Medulla oblongata (tissue), 1 donor: ENCODE data around the gene CNTN4.
A peak's percentile ranks its signal among the peaks of the same experiment; 100 is the strongest.

Source experiments
- DNase-seq: peaks from one replicate; pipeline ENCODE4 v3.0.0-alpha.2; 2015; ENCODE audit errors: extremely low spot score

Gene CNTN4

DNA sequence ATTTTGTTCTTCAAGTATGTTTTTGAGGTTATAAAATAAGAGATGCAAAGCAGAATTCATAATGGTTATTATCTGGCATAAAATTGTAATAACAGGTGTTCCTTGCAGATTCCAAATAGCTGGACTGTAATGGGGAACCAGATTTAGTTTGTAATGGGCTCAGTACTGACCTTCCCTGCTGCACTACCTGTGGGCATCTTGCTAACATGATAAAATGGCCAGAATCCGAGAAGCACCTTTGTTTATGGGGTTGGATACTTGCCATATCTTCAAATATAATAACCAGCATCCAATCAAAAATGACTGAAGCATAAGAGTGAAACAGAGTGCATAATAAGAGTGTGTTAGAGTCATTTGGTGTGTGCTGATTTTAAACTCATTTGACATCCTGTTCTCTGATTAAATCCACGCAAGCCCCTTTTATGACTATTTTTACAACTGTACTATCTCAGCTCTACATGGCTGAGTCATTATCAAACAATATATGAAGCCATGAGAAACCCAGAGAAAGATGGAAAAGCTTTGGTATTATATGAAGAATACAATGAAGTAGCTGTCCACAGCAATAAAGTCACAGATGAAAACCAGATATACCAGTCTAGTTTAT, 292.4 kb downstream of the CNTN4 start:
- no peak for DNase-seq

DNA sequence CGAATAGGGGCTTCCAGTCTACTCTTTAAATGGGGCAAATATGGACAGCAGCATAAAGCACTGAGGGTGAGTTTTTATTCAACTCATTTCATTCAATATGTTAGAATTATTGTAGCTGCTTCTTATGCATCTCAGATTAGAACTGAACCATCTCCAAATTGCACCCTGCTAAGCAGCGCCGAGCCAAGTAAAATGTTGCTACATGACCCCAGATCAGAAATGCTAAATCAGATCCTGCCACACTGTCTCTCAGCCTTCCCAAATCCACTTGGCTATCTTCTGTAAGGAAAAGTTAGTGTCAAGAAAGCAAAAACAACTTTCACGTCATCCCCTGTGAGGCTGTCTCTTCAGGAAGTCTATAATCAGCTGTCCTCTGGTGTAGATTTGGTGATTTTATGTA, 293.2 kb downstream of the CNTN4 start:
- DNase-seq = no peak

DNA sequence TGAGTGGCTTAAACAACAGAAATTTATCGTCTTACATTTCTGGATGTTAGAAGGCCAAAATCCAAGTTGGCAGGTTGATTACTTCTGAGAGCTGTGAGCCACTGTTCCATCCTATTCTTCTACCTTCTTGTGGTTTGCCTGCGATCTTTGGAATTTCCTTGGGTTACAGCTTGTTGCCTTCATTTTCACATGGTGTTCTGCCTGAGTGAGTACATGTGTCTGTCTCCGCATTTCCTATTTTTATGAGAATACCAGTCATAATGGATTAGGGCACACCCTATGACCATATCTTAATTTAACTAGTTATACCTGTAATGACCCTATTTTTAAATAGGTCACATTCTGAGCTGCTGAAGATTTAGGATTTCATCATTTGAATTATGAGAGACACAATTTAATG, 294.3 kb downstream of the CNTN4 start:
- DNase-seq = no peak

DNA sequence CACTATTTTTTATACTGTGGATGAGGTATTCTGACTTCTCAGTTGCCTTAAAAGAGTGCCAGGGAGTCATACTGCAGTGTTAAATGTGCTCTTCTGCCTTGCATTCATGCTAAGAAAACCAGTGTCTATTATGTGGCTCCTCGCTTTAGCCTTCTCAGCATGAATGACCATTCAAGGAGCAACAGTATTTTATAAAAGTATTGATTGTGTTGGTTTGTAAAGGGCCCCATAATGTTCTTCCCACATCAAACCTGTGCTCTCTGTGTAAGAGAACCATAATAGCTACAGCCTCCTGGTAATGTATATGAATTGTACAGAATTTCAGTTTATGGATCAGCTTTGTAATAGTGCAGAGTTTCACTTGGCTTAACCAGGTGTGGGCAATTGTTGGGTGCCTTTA, 316.4 kb downstream of the CNTN4 start:
- no peak for DNase-seq

DNA sequence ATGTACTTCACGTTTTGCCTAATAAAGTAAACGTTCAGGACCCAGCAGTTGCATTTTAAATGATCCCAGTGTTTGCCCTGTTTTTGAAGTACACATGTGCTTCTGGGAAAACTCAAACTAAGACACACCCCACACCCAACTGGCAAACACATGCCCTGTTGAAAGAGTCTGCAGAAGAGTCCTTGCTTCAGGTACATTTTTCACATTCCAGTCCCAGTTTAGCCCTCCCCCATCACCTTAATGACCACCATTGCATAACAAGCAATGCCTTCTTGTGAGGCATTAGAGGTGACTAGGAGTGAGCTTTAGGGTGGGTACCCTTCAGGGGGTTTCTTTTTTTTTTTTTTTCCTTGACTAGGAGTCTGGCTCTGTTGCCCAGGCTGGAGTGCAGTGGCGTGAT, 322.3 kb downstream of the CNTN4 start:
- DNase-seq = no peak

DNA sequence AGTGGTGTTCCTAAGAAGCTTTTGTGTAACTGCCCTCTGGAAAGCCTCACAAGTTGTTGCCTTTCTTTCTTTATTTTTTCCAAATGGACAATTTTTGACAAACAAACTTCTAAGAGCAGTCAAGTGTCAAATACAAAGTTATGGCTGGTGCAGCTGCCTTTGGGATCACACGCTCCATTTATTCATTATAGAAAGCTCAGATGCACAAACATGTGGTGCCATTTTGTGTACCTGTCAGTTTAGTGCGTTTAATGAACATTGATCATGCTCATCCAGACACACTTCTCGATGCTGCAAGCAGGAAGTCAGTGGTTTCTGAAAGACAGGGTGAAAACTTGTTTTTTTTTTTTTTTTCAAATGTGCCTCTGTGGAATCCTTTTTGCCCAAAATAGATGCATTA, 324.5 kb downstream of the CNTN4 start:
- peak; percentile 4 for DNase-seq

DNA sequence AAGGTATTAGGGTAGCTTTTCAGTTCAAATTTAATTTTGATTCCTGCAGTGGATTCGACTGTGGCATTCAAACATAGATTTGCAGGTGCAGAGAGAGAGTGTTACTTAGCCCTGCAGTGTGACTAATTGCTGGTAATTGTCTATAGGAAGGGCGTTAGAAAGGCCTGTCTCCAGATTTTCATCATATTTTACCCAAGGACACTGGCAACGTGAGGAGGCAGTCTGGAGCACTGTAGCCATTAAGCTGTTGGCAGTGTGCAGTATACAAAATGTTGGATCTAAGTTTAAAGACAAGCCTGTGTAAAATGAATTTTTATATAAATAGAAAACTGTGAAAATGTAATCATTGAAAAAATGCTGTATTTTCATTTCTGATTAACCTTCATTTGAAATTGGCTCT, 342.9 kb downstream of the CNTN4 start:
- DNase-seq = no peak

DNA sequence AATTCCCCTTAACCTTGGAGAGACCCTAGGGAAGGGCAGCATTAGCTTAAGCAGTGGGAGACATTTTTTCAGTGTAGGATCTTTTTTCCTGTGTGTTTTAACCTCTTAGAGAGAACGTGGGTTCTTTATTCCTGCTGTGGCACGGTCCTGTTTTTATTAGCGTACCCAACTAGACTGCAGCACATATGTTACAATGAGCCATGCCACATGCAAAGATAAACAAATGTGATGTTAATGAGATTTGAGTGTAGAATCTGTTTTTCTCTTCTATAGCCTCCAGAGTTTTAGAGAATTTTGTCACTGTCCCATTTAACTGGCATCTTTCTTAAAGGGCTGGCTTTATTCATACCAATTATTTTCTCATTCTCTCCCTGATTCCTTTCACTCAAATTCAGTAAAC, 347.5 kb downstream of the CNTN4 start:
- DNase-seq = no peak

DNA sequence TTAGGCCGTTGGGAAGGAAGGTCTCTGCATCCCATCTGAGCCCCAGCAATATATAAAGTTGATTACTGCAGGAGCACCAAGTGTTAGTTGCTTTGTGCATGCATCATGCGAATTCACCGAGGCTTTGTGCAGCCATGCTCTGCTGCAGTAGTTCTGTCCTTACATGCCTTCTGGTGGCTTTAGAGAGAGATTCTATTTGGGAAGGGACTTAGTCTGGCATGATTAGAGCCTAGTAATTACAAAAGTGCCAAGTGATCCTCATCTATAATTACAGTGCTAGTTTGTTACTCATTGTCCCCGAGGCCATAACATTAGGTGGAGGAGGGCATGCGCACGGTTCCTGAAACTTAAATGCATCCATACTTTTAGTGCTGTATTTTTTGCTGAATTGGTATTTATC, 353.6 kb downstream of the CNTN4 start:
- DNase-seq = no peak

DNA sequence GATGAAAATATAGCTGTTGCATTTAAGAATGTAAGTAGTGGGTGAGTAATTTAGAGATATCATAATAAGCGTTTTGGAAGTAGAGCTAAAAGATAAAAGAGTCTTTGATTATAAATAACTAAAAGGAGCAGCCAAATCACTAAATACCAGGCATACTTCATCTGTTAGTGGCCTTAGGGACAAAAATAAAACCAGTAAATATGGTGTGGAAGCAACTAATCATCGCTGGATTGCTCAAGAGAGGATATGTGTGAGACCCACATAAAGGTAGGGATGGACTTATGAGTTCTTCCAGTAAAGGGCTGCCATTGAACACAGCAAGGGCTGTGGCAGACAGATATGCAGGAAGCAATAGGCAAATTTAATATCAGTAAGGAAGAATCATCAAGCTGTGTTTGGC, 356.2 kb downstream of the CNTN4 start:
- DNase-seq = no peak

DNA sequence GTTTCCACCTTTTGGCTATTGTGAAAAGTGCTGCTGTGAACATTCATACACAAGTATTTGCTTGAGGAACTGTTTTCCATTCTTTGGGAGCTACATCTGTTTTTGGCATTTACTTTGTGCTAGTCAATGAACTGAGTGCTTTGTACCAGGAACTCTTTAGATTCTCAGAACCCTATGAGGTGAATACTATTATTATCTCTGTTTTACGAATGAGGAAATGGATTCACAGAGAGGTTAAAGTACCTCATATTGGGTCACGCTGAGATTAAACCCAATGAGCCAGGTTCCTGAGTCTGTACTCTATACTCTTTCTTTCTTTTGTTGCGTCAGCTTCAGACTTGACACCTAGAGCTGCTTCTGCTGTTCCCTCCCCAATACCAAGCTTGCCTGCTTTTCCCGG, 358.1 kb downstream of the CNTN4 start:
- DNase-seq = no peak

DNA sequence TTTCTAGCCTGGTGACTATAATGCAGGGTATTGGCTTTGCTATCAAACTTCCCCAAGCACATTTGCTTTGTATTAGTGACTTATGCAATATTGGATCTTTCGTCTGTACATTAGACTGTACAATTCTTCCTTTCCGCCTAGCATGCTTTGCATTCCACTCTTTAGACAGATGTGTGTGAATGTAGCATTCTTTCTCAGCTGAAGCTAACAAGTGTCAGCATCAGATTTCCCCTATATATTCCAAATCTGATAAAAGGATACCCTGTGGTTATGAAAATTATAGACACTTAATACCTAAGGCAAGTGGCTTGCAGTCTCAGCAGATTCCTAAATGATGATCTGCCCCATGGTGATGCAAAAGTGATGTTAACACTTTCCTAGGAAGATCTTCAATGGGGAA, 360.1 kb downstream of the CNTN4 start:
- DNase-seq = no peak

DNA sequence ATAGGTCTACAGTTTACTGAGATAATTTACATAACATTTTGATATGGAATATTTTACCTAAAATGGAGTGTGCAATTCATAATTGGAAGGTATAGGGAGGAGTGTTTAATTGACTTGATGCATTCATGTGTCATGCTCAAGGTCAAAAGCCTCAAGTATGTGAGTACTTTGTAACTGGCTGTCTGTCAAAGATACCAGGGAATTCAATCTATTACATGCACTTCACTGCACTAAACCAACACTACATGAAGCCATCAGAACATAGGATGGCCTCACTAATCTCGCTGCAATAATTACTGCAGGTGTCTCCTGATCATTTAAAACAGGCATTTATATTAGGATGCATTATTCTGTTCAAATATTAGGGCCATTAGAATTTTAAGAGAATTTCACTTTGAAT, 367.2 kb downstream of the CNTN4 start:
- DNase-seq = no peak

DNA sequence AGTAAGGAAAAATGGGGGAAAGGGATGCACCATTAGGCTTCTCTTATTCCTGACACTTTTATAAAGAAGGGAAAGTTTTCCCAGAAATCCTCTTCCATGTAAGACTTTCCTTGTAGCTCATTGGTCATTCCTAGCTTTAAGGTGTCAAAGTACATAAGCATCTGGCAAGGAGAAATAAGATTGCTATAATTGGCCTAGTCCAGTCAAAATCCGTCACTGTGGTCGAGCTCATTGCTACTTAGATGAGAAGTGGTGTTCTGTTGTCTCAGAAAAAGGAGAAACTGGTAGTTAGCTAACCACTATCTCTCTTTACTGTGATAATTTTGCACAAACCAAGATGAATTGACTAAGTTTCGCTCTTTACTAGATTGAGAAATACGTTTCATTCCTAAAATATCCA, 370.1 kb downstream of the CNTN4 start:
- DNase-seq = no peak

DNA sequence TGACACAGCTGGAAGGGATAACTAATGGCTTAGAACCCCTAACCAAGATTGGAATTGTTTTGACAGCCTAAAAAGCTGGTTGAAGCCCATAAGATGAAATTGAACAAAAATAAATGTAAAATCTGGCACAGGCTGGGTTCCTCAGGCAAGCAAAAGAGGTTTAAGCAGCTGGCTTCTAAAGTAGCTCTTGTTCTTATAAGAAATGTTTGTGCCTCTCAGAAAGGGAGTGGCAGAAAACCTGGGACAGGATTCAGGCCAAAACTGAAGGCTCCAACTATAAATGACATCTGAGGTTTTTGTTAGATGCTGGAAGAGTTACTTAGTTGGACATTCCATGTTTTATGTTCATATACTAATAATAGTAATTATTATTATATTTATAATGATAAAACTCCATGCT, 378.3 kb downstream of the CNTN4 start:
- DNase-seq = no peak

DNA sequence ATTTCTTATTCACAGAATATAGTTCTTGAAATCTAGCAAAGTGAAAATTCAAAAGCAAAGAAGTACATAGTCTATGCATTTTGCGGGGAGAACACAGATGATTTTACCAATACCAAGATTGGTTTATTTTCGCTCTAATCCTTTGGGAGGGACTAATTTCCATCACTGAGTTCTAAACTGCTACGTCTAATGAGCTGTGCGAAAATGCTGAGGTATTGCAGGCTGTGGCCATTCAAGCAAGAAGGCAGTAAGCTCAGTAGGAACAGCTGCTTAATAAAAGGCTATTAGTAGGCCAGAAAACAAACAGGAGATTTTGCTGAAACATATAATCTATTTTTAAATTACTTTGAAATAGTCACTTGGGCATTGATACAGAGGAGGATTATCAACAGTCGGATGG, 379.0 kb downstream of the CNTN4 start:
- DNase-seq = no peak

DNA sequence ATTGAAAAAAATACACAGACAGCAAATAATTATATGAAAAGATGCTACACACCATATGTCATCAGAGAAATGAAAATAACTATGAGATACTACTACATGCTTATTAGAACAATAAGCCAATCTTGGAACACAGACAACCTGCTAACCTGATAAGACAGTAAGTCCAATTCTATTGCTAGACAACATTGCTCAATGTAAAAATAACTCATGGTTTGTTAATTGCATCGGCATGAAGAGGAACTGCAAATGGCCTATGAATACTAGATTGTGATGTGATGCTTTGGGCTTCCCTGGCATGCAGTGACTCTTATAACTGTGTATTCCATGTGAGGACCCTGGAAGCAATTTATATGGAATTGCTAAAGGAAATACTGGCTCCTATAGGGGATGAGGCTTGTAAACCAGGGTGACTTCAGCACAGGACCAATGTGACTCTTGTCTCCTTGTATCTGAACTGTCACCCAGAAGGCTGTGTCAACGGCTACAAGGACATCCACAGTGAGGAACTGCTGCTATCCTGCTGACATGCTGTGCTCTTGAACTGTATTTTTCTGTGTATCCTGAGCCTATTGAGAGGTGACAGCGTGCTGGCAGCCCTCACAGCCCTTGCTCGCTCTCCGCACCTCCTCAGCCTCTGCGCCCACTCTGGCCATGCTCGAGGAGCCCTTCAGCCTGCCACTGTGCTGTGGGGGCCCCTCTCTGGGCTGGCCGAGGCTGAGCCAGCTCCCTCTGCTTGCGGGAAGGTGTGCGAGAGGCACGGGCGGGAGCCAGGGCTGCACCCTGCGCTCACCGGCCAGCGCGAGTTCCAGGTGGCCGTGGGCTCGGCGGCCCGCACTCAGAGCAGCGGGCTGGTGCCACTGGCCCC, 385.7 kb downstream of the CNTN4 start:
- DNase-seq = no peak

DNA sequence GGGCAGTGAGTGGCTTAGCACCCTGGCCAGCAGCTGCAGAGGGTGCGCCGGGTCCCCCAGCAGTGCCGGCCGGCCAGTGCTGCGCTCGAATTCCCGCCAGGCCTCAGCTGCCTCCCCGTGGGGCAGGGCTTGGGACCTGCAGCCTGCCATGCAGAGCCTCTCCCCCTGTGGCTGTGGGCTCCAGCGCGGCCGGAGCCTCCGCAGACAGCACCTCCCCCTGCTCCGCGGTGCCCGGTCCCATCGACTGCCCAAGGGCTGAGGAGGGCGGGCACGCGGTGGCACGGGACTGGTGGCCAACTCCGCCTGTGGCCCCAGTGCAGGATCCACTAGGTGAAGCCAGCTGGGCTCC, 386.3 kb downstream of the CNTN4 start:
- no peak for DNase-seq

DNA sequence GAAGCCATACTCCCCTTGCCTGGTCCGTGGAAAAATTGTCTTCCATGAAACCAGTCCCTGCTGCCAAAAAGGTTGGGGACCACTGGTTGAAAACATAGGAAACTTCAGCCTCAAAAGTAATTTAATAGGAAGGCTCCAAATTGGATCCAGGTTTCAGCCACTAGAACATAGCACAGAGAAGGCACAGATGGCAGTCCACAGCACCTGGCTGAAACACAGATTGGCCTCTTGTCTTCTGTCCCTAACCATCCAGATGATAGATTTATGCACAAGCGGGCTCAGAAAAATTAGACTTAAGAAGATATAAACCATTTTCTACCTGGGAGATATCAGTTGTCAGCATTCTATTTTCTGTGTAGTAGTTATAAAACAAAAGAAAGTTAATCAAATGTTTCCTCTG, 397.1 kb downstream of the CNTN4 start:
- no peak for DNase-seq

DNA sequence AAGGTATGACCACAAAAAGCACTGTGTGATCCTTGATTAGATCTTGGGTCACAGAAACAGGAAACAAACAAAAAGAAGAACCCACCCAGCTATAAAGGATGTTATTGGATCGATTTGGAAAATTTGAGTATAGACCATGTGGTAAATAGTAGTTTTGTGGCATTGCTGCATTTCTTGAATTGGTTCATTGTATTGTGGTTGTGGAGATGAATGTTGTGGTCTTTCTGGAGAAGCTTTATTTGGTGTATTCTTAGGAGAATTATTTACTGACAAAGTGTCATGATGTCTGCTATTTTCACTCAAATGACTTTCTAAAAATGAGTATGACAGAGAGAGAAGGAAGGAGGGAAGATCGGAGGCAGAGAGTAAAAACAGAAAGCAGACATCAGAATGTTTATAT, 406.2 kb downstream of the CNTN4 start:
- DNase-seq = no peak

DNA sequence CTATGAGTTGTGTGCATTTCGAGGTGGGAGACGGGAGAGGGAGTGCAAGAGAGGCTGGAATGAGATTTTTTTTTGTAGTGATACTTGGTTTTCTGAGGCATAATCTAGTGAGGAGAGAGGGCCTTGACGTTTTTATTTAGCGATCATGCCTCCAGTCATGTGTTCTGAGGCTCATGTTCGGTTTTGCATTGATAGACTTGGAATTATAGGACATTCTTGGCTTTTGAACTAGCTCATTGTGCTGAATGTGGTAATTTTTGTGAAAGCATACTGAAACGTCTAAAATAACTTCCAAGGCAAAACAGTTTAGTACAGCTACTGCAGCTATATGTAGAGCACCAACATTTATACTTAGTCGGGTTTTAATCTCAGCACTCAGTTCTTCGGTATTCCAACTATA, 408.1 kb downstream of the CNTN4 start:
- no peak for DNase-seq

DNA sequence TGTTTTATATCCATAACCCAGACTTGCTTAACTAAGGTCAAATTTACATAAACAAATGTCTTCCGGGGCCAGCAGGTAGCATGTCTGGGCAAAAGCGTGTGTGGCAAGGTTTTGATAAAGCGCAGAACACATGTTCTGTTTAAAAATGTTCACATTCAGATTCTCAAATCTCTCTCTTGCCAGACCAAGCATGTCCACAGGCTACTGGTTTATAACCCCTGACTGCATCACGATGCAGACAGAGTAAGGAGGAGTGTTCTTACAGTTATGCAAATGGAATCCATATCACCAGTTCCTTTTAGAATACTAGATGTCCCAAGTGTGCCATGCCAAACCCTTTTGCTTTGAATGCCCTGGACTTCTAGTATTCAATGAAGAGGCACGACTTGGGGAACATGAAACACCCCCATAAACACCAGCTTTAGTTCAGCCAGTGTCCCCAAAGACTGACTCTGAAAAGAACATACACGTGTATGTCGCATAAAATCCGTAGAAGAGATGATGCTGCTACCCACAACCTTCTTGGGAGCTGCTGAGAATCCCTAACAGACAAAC, 412.0 kb downstream of the CNTN4 start:
- no peak for DNase-seq

DNA sequence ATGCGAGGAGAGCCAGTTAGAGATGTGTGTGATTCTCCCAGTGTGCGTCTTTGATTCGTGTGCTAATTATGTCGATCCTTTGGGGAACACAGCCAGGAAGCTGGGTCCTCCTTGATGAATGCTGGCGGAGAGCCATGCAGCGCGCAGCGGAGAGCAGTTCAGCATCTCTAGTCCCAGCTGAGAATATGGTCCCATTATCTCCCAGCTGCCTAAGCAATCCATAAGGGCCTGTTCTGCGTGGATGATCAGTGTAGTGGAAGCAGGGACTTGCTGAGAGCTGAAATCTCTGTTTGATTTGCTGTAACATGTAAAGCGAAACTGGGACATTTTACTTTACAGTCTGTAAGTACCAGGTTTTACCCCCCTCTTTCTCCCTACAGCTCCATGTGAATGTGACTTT, 412.7 kb downstream of the CNTN4 start:
- peak; percentile 18 for DNase-seq

DNA sequence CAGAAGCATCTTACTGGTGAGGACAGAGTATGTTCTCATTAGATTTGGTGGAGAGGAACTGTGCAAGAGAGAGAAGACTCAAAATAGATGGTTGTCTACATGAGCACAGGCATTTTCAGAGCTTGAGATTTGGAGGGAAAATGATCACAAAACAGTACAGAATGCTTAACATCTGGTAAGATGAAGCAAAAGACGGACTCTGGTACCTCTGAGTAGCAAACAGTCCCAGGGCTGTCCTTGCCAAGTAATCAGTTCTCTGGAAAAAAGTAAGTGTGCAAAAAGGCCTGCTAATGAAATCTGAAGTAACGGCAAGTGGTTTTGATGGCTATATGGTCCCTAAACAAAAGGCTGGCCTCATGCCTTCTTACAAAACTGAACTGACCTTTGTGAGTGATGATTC, 414.2 kb downstream of the CNTN4 start:
- DNase-seq = no peak
